ENCODE data around the gene POLRMT. TPM values are rescaled to one million over a fixed set of nuclear protein-coding genes. Genes with fewer than 3 reads are reported as not detected.
A peak's percentile ranks its signal among the peaks of the same experiment; 100 is the strongest.

Gene POLRMT
- total RNA-seq, 1 experiment from 2014 or later: 139 TPM

DNA sequence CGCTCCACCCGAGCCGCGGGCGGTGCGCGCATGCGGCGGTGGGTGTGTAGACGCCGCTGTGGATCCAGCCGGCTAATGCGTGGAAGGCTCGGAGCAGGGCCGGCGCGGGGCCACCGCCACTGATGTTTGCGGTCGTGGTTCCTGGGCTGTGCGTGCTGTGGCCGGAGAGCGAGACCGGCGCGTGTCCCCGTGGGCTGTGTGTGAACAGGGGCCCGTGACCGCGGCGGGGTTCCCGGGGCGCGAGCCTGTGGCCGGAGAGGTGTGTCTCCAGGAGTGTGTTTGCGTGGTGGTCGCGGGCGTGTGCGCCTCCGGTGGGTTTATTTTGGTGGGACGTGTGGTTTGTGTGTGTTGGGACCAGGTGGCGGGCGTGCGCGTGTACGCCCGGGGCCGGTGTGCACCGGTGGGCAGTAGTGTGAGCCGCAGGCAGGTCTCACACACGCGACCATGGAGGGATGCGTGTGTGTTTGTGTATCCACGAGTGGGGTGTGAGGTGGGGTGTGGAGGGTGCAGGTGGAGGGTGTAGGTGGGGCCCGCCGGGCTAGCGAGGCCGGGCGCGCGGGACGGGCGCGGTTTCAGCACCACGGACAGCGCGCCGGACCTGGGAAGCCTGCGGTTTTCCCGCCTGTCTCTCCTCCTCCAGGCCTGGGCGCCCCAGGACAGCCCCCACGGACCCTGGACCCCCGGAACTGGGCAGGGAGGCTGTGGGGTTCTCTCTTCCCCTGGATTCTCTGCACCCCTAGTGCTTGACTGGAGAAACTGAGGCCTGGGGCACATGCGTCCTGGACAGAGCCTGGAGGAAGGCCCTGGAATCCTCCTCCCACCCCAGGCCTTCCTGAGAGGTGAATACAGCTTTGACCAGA is 42.0 kb downstream of the POLRMT start (continued):
- TF ChIP-seq, protein P1, sequence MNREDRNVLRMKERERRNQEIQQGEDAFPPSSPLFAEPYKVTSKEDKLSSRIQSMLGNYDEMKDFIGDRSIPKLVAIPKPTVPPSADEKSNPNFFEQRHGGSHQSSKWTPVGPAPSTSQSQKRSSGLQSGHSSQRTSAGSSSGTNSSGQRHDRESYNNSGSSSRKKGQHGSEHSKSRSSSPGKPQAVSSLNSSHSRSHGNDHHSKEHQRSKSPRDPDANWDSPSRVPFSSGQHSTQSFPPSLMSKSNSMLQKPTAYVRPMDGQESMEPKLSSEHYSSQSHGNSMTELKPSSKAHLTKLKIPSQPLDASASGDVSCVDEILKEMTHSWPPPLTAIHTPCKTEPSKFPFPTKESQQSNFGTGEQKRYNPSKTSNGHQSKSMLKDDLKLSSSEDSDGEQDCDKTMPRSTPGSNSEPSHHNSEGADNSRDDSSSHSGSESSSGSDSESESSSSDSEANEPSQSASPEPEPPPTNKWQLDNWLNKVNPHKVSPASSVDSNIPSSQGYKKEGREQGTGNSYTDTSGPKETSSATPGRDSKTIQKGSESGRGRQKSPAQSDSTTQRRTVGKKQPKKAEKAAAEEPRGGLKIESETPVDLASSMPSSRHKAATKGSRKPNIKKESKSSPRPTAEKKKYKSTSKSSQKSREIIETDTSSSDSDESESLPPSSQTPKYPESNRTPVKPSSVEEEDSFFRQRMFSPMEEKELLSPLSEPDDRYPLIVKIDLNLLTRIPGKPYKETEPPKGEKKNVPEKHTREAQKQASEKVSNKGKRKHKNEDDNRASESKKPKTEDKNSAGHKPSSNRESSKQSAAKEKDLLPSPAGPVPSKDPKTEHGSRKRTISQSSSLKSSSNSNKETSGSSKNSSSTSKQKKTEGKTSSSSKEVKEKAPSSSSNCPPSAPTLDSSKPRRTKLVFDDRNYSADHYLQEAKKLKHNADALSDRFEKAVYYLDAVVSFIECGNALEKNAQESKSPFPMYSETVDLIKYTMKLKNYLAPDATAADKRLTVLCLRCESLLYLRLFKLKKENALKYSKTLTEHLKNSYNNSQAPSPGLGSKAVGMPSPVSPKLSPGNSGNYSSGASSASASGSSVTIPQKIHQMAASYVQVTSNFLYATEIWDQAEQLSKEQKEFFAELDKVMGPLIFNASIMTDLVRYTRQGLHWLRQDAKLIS (CRISPR knock-in tag; IDR thresholded peaks at IDR 0.05; ENCODE audit: borderline replicate concordance): no peak
- peak; percentile 76; the same call in 1 of the 2 replicates for TF ChIP-seq E2F4 (CRISPR knock-in tag; IDR thresholded peaks at IDR 0.05; ENCODE audit: borderline replicate concordance, low read depth)
- peak; percentile 62; the same call in 1 of the 2 replicates for TF ChIP-seq JUN (CRISPR knock-in tag; IDR thresholded peaks at IDR 0.05)
- no peak for TF ChIP-seq ZNF425 (CRISPR knock-in tag; conservative IDR thresholded peaks at IDR 0.05)
- TF ChIP-seq TEAD1 (CRISPR knock-in tag; IDR thresholded peaks at IDR 0.05): peak; percentile 71; the same call in 1 of the 2 replicates
- no peak for TF ChIP-seq JAZF1 (CRISPR knock-in tag; IDR thresholded peaks at IDR 0.05)
- peak; percentile 41; the same call in 1 of the 2 replicates for TF ChIP-seq PREB (CRISPR knock-in tag; IDR thresholded peaks at IDR 0.05; ENCODE audit: borderline replicate concordance)
- TF ChIP-seq ZNF232 (CRISPR knock-in tag; IDR thresholded peaks at IDR 0.05): peak; percentile 50; the same call in 1 of the 2 replicates
- TF ChIP-seq ZBTB21 (CRISPR knock-in tag; IDR thresholded peaks at IDR 0.05; ENCODE audit: borderline replicate concordance): no peak
- TF ChIP-seq RORB (CRISPR knock-in tag; IDR thresholded peaks at IDR 0.05): no peak
- peak; percentile 37; the same call in 1 of the 2 replicates for TF ChIP-seq TCF7 (CRISPR knock-in tag; IDR thresholded peaks at IDR 0.05; ENCODE audit: low read depth)
- TF ChIP-seq PRRX2 (CRISPR knock-in tag; IDR thresholded peaks at IDR 0.05): no peak
- TF ChIP-seq, protein P2, sequence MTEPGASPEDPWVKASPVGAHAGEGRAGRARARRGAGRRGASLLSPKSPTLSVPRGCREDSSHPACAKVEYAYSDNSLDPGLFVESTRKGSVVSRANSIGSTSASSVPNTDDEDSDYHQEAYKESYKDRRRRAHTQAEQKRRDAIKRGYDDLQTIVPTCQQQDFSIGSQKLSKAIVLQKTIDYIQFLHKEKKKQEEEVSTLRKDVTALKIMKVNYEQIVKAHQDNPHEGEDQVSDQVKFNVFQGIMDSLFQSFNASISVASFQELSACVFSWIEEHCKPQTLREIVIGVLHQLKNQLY (CRISPR knock-in tag; IDR thresholded peaks at IDR 0.05): no peak
- peak; percentile 60; the same call in 1 of the 2 replicates for TF ChIP-seq USF1 (CRISPR knock-in tag; IDR thresholded peaks at IDR 0.05)
- TF ChIP-seq NFE2L1 (CRISPR knock-in tag; IDR thresholded peaks at IDR 0.05): peak; percentile 83
- TF ChIP-seq NR1H2 (CRISPR knock-in tag; IDR thresholded peaks at IDR 0.05): no peak
- TF ChIP-seq ELF4 (CRISPR knock-in tag; IDR thresholded peaks at IDR 0.05; ENCODE audit: low read depth): no peak
- TF ChIP-seq NR2C2 (CRISPR knock-in tag; IDR thresholded peaks at IDR 0.05): peak; percentile 41; the same call in 1 of the 2 replicates
- TF ChIP-seq ZNF121 (CRISPR knock-in tag; IDR thresholded peaks at IDR 0.05): no peak
- peak; percentile 63; the same call in 1 of the 2 replicates for TF ChIP-seq FOXK1 (CRISPR knock-in tag; IDR thresholded peaks at IDR 0.05)
- peak; percentile 53; the same call in 1 of the 2 replicates for TF ChIP-seq ATF1 (CRISPR knock-in tag; IDR thresholded peaks at IDR 0.05)
- TF ChIP-seq HMGXB4 (CRISPR knock-in tag; IDR thresholded peaks at IDR 0.05): peak; percentile 46; the same call in 1 of the 2 replicates
- TF ChIP-seq CREB1 (CRISPR knock-in tag; IDR thresholded peaks at IDR 0.05): peak; percentile 50; the same call in 1 of the 2 replicates
- TF ChIP-seq CDX4 (CRISPR knock-in tag; IDR thresholded peaks at IDR 0.05; ENCODE audit: borderline replicate concordance): no peak
- no peak for TF ChIP-seq OVOL2 (CRISPR knock-in tag; IDR thresholded peaks at IDR 0.05; ENCODE audit: borderline replicate concordance)
